ENCODE results near the gene GEMIN7.

GEMIN7 gene

GRCh38 chr19:45079063-45079910, at the start of gene GEMIN7:
Gene GEMIN7 (plus strand): TSS chr19:45079260. CDS start chr19:45090115, 10,855 bp downstream.
- peak; percentile 70 to 76 for DNase-seq (ENCODE audit: low read depth in 2 of 2)
- no peak for TF ChIP-seq CTCF (IDR thresholded peaks at IDR 0.05; ENCODE audit: low read depth, low read length)
- peak within 1 kb of the TSS; percentile 94 to 96 for H3K4me3 ChIP-seq (replicated peaks in 1 of 2; ENCODE audit: low read depth in 2 of 2, low read length in 2 of 2)

GRCh38 chr19:45030825-45031224, 48.2 kb upstream of the GEMIN7 start:
- no peak overlapping the region for H3K4me3 ChIP-seq (replicated peaks in 1 of 2; ENCODE audit: low read depth in 2 of 2, low read length in 2 of 2)
- TF ChIP-seq CTCF (IDR thresholded peaks at IDR 0.05; ENCODE audit: low read depth, low read length): no peak
- DNase-seq (ENCODE audit: low read depth in 2 of 2): no peak

GRCh38 chr19:45032421-45032820, 46.6 kb upstream of the GEMIN7 start:
- H3K4me3 ChIP-seq (replicated peaks in 1 of 2; ENCODE audit: low read depth in 2 of 2, low read length in 2 of 2): no peak overlapping the region
- no peak for TF ChIP-seq CTCF (IDR thresholded peaks at IDR 0.05; ENCODE audit: low read depth, low read length)
- no peak for DNase-seq (ENCODE audit: low read depth in 2 of 2)

- no peak for DNase-seq (ENCODE audit: low read depth in 2 of 2)
- TF ChIP-seq CTCF (IDR thresholded peaks at IDR 0.05; ENCODE audit: low read depth, low read length): no peak
- no peak overlapping the region for H3K4me3 ChIP-seq (replicated peaks in 1 of 2; ENCODE audit: low read depth in 2 of 2, low read length in 2 of 2)
These were observed 43.3 kb upstream of the GEMIN7 start for GRCh38 chr19:45035755-45036154.

- no peak overlapping the region for H3K4me3 ChIP-seq (replicated peaks in 1 of 2; ENCODE audit: low read depth in 2 of 2, low read length in 2 of 2)
- TF ChIP-seq CTCF (IDR thresholded peaks at IDR 0.05; ENCODE audit: low read depth, low read length): no peak
- no peak for DNase-seq (ENCODE audit: low read depth in 2 of 2)
These were observed 41.5 kb upstream of the GEMIN7 start for GRCh38 chr19:45037393-45038169.

- no peak for TF ChIP-seq CTCF (IDR thresholded peaks at IDR 0.05; ENCODE audit: low read depth, low read length)
- H3K4me3 ChIP-seq (replicated peaks in 1 of 2; ENCODE audit: low read depth in 2 of 2, low read length in 2 of 2): peak within 1 kb of the TSS; percentile 85 to 100
- peak; percentile 89 to 95 for DNase-seq (ENCODE audit: low read depth in 2 of 2)
These were observed 39.8 kb upstream of the GEMIN7 start, which contains the start of gene CLASRP for GRCh38 chr19:45038931-45039893. Gene CLASRP (plus strand): TSS chr19:45039045. CDS start chr19:45040213, 1,168 bp downstream.
